T-helper 1 cell treated with Interleukin-12 subunit alpha and Interleukin-12 subunit beta and Interleukin-4 antibody, amounts not matched to agents 30 ng/mL and 1 ng/mL, for 36 hours (primary cell): ENCODE data around the gene LHPP. TPM values are rescaled to one million over a fixed set of nuclear protein-coding genes. Genes with fewer than 3 reads are reported as not detected.

Experiments
- intact Hi-C: fragments of 100-400 bp; cut with micrococcal nuclease; formaldehyde crosslinking; loops from one replicate; pipeline ENCODE4 v1.15.1; 2024
- total RNA-seq: library from RNA; stranded (reverse); gene quantifications from 2 replicates; pipeline ENCODE4 v1.2.3, GENCODE V29; 2022

LHPP gene
- total RNA-seq, 1 donor from 2014 or later = 16.8 TPM

DNA sequence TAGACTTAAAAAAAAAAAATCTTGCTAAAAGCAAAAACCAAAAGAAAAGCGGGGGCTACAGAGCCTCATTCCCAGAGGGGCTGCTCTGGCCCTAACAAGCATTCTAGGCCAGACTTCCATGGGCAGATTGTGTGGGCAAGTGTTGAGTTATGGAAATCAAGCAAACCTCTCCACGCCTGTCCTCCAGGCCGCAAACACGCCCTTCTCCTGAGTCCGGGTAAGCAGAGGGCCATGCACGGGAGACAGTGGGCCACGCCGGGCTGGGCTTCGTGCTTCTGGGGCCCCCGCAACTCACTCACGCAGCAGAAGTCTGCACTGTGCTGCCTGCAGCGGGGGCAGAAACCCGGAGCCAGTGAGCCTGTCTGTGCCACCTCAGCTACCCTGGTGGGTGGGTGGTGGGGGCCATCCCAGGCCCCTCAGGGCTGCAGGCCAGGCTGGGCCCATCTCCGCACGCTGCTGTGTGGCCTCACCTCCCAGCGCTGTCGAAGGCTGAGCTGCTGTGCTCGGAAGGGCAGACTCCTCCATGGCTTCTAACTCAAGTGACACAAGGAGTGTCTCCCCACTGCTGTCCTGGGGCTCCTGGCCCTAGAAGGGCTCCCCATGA, 156.9 kb downstream of the LHPP start:
- intact Hi-C loops = no loop called here

DNA sequence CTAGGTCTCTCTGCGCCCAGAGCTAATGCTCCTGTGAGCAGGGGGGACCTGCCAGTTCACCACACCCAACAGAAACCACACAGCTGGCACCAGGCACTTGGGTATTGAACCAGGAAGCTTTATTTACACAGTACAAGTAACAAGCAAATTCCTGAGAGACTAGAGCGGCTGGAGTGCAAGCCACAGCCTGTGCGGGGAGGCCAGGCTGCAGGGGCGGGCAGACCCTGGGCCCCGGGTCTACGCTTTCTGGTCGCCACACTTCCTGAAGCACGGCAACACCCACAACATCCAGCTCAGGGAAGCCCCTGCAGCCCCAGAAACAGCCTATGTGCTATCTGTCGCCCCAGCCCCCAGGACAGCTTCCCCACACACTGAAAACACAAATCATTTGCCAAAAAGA, 157.6 kb downstream of the LHPP start:
- intact Hi-C loops = no loop called here

DNA sequence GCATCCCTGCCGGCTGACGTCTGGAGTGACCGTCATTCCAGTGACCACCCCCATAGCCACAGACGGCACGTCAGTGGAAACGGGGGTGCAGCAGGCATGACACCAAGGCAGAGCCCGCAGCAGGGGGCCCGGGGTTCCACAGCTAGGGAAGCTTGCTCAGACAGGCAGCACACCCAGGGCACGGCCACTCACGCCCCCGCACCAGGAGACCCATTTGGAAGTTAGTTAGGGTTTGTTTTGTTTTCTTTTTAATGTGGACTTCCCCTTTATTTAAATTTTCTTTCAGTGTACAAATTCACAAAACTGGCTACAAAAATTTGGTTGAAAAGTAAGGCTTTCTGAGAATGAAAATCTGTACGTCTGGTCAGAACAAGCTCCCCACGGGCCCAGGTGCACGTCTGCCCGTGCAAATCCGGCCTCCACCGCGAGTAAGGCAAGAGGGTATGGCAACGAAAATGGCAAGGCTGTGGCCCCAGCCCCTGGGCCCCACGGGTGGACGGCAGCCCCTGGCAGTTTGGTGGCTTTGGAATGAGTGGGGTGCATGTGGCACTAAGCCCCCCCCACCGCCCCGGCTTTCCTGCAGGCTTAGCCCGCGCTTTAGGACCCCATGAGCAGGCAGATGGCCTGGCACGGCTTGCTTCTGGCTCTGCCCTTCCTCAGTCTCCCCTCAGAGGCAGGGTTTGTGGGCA, 158.3 kb downstream of the LHPP start:
- intact Hi-C loops = no loop called here

DNA sequence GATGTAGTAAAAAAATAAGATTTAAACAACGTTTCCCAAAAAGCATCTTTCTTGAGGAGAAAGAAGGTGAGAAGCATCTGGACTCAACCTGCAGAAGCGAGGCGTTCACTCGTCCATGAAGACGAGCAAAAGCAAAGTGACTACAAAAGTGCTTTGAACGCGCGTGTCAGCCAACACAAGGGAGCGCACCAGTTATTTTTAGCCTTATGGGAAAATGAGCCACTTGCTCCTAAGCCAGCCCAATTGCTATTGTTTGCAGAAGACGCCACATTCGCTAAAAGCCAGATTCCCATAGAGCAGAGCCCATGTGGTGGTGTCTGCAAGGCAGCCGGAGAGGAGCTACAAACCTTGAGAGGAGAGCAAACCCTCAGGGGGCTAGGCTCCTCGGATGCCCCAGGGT, 160.0 kb downstream of the LHPP start:
- intact Hi-C loops = no loop called here

DNA sequence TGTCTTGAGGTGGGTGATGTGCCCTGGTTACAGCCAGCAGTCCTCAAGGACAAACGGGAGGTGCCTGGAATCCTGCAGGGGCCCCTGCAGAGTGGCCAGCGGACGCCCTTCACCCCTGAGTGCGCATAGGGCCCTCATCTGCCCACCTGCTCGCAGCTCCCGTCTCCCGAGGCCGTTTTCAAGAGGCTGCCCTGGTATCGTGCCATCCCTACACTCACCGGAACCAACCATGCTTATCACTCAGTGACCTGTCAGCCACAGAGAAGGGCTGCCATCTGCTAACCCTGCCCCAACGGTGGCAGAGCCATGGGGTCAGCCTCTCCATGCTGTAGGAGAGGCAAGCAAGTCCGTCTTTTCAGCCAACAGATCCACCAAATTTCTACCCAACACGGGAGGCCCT, 160.5 kb downstream of the LHPP start:
- intact Hi-C loops = no loop called here

DNA sequence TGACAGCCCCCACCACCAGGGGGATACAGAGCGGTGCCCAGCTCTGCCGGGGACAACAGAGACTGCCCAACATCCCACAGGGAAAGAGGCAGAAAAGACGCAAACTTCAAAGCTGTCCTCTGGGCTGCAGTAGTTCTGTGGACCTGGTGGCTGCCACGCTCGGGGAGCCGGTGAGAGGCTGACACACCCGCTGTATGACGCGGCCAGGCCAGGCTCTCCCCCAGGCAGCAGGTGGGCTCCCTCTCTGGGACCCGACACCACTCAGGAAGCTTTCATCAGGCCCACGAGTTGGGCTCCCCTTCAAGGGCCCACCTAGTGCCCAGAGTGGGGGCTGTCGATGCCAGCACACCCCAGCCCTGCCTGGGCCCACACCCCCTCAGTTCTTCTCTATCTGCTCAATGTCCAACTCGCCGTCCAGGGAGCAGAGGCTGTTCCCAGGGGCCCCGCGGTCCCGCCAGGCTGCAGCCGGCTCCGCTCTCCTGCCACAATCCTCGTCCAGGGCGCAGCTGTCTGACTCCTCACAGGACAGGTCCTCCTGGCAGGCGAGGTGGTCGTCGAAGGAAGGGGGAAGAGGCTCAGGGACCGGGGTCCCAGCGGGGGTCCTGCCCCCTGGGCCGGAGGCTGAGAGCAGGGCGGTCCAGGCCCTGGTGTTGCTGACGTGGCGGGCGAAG, 161.4 kb downstream of the LHPP start:
- intact Hi-C loops = no loop called here

DNA sequence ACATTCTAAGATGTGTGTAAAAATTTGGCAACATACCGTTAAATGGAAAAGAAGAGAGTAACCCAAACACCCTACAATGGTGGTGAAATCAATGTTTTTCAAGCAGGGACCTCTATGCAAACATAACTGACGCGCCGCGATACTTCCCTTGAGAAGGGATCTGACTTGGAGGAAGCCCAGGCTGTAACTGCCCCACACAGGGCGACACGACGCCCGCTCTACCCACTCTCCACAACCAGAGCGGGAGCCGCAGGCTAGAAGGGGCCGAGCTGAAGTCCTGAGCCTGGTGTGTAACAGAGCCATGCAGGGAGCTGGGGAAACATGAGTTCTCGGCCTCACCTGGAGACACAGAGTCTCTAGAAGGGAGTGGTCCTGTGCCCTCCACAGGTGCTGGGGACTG, 162.4 kb downstream of the LHPP start:
- intact Hi-C loops = no loop called here

DNA sequence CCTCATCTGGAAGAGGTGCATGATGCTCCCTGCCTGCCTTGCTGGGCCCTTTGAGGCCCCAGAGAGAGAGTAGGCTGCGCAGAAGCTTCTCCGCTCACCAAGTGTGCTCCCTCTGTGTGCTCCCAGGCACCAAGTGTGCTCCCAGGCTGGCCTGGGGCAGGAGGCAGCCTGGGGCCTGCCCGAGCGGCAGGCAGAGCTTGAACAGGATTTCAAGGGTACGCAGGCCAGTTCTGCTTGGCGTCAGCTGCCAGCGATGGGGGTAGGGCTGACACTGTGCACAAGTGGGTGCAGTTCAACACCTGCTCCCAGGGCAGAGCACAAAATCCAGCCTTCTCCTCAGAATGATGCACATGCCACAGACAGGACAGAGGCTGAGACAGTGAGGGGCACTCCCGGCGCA, 162.8 kb downstream of the LHPP start:
- intact Hi-C loops = no loop called here

DNA sequence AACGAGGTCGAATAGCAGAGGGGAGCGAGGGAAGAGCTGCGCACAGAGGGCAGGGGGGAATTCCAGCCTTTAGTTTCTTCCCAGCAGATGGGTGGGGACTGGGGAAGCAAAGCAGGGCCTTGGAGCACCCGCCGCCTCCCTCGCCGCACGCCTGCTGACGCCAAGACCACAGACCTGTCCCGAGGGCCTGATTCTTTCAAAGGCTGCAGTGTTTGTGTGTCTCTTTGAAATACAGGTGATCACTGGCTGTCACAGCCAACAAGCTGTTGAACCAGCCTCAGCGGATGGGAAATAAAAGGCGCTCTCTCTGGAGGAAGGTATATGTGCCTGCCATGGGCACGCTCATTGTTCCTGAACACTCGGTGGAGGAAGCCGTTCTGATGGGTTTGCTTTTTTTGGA, 163.3 kb downstream of the LHPP start:
- intact Hi-C loops = loop anchor here (5.0 kb wide), 1 partner anchor 93 kb away; no protein-coding TSS in a partner anchor

DNA sequence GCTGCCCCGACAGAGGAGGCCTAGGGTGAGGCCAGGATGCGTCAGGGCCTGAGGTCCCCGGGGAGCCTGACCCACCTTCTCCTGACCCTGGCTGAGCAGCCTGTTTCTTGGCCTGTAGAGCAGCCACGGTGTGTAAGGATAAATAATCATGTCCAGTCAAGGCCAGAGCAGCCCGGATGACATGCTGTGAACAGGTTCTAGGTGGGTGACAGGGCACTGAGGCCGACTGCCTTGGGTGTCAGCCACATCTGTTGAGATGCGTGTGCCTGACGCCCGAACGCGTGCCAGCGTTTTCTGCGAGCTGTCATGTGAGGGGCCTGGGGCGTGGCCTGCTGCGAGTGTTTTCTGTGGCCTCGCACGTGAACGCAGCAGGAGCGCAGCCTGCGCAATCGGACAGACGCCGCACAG, 164.2 kb downstream of the LHPP start:
- intact Hi-C loops = loop anchor here (5.0 kb wide), 1 partner anchor 94 kb away; no protein-coding TSS in a partner anchor

DNA sequence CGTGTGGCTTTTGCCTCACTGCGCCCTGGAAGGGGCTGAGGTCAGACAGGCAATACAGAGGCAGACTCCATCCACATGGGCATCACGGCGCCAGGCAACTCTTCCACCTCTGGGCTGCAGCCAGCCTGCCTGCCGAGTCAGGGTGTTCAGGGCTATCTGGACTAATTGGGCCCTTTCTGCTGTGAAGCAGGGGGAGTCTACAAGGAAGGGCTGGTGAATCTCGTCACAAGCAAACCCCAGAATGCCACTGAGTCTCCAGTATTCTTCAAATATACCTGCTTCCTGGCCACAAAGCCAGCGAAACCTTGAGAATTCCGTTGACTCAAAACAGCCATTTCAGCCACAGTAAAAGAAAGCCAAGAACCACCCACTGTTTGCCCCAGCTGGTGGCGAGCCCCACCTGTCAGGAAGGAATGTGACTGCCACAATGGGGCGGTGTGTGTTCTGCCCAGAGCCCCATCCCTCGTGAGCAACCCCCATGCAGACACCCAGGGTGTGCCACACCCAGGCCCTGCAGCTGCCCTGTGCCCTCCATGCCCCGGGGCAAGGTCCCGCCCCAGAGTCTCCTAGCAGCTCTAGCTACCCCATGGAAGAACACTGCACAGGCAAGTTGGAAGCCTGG, 165.2 kb downstream of the LHPP start:
- intact Hi-C loops = loop anchor here (1.0 to 5.0 kb wide), 3 partner anchors 91 to 114 kb away; no protein-coding TSS in a partner anchor

DNA sequence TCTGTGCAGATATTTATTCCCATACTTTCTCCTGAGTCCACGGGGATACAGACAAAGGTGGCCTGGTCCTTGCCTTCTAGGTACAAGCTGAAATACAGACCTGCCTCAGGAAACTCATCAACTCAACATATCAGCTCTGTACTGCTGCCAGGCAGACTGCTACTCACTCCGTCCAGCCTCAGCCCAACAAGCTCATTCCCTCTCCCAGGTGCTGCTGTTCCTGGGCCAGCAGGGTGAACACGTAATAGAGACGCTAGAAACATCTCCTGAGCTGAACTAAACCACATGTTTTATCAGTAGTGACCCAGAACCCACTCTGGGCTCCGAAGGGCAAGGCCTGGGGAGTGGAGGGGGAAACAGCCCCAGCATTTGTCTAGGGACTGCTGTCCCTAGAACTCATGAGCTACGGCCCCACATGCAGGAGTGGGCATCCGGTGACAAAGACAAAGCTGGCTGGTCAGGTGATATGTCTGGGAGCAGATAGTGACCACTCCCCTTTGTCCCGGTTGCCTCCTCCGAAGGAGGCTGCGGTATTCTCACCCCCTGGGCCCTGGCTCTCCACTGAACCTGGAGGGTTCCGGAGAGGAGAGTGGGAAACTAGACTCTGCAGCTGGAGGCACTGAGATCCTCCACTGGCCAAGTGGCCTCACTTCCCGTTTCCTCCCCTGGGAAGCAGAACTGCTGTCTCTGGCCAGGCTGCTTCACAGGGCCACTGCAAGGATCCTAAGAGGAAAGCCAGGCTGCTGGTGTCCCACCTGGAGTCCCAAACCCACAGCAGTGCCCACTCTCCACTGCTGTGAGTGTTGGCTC, 166.4 kb downstream of the LHPP start:
- intact Hi-C loops = loop anchor here (1.0 to 5.0 kb wide), 3 partner anchors 90 to 113 kb away; no protein-coding TSS in a partner anchor

DNA sequence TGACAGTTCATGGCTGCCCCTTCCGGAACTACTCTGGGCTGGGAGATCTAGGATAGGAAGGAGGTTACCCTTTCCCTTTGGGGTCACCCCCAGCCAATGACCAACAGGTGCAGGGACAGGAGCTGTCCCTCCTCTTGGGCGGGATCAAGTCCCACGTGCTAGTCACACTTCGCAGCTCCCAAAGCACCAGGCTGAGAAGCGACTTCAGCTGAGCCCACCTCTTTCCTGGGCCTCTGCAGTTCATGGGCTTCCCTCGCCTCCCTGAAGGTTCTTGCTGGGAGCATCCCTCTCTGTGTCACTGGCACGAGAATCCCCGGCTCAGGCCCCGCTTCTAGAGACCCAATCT, 167.0 kb downstream of the LHPP start:
- intact Hi-C loops = loop anchor here (5.0 kb wide), 1 partner anchor 96 kb away; no protein-coding TSS in a partner anchor

DNA sequence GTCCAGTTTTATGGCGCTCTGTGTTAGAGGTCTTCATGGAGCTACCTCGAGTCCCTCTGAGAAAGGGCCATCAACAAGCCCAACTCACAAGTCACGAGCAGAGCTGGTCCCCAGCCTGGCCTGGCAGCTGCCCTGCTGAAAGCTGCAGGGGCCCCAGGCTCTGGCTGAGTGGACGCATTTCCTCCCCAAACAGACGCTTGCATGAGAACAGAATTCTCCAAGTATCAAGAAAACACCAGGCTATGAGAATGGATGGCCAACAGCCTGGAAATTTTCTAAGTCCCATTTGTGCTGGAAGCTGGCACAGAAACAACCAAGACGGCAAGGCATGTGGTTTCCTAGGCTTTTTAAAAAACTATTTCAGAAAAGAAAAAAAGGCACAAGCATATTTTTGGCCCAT, 167.8 kb downstream of the LHPP start:
- intact Hi-C loops = loop anchor here (5.0 kb wide), 1 partner anchor 97 kb away; no protein-coding TSS in a partner anchor

DNA sequence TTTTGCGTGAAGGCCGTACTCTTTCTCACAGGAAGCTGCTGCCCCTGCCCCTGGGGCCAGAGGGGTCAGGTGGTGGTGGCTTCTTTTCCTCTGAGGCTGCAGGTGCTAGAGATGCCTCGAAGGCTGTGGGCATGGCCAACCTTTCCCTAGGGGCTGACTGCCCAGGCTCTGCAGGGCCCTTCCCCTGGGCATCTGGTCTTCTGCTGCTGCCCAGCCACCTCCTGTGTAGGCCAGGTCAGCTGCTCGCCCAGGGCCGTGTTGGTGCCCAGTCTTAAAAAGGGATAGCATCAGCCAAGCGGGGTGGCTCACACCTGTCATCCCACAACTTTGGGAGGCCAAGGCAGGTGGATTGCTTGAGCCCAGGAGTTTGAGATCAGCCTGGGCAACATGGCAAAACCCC, 168.2 kb downstream of the LHPP start:
- intact Hi-C loops = loop anchor here (5.0 kb wide), 1 partner anchor 98 kb away; no protein-coding TSS in a partner anchor

DNA sequence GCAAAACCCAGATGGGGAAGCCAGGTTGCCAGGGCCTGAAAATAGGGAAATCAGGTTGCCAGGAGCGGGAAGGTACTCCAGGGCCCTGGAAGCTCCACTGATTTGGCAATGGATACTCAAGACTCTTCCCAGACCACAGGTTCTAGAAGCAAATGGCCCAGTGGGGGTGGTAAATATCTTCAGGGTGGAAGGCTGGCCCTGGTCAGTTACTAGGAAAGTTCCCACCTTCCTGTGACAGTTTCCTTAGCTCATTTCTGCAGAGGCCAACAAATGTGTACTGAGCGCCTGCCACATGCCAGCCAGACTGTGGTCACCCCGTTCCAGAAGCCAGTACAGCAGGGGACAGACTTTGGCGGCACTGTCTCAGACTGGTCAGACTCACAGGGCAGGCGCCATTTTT, 168.9 kb downstream of the LHPP start:
- intact Hi-C loops = no loop called here

DNA sequence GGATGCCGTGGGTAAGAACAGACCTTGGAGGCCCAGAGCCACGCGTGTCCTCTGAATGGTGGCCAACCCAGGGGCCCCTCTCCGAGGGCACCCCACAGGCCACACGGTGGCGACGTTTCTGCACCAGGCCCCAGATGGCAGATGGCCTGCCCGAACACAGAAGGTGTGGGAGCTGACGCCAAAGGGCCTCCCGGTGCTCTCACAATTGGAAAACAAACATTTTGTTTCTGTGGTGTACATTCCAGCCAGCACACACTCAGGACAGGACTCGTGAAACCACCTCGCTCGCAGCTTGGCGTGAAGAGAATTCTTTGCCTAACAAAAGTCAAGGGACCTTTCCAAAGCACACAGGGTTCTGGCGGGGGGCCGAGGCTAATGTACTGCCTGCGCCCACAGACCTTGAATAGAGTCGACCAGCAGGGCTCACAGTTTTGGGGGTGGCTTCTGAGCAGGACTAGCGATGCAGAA, 170.5 kb downstream of the LHPP start:
- intact Hi-C loops = loop anchor here (1.0 kb wide), 1 partner anchor 109 kb away; no protein-coding TSS in a partner anchor

DNA sequence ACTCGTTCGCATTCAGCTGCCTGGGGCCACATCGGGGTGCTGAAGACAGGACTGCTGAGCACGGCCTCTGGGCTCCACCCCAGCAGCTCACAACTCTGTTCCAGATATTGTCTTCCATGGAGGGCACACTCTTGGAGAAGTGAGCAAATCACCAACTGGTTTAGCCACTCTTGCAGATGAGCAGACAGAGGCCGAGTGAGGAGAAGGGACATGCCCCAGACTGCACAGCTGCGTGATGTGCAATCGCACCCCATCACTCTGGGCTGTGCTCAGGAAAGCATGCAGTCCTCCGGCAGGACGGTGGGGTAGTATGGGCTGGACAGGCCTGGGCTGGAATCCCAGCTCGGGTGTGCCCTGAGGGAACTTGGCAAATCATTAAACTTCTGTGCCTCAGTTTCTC, 170.9 kb downstream of the LHPP start:
- intact Hi-C loops = loop anchor here (1.0 kb wide), 1 partner anchor 109 kb away; no protein-coding TSS in a partner anchor

DNA sequence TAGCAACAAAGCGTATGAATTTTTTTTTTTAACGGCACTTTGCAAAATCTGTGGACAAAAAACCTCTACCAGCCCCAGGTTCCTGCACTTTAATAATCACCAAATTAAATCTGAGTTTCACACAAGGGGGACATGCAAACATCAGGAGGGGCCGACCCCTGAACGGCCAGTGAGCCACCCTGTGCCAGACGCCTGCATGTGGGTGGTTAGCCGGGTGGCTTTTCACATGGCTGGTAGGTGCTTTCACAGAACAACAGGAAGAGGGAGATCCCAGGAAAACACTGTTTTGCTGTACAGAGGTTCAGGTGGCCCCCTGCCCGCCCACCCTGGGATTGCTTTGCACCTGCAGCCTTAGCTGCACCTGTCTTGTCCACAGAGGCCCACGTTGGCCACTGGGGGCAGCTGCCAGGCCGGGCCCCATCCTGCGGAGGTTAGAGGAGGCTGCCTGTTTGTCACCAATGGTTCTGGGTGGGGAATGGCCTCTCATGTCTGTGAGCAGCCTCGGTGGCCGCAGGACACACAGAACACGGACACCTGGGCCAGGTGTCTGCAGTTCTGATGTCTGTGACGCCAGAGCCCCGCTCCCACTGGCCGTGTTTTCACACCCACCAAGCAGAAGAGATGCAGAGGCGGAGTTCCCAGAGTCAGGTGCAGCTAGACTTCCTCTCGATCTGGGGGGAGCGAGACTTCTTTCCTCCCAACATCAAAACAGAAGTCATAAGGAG, 174.8 kb downstream of the LHPP start:
- intact Hi-C loops = no loop called here

DNA sequence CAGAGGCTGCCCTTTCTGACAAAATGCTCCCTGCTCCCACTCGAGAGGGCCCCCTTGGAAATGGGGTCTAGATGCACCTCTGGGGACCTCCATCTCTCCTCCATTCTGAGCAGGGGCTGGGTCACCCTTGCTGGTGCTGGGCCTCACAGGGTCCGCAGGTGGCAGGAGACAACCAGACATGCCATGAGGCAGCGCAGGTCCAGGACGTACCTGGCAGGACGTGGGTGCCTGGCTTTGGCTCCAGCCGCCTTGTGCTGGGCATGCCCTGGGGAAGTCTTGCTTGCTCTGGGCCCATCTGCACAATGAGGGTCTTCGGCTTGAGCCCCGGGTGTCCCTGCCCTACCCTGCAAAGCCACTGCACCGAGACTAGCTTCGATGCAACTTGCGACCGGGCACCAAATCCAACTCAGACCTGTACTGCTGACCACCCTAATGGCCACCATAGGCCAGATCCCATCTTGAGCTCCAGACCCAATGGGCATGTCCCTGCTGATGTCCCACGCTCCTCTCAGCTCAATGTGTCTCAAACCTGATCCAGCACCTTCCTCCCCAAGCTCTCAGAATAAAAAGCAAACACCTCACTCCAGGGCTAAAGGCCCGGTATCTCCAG, 175.6 kb downstream of the LHPP start:
- intact Hi-C loops = no loop called here
